GM19455 (cell line): ENCODE measurements around the gene TEX13B.

Experiments
- ATAC-seq: cut with Tn5 transposase; IDR thresholded peaks from one replicate; pipeline ENCODE4 v1.9.1; 2021; ENCODE audit not compliant: unreplicated experiment

Gene TEX13B

DNA sequence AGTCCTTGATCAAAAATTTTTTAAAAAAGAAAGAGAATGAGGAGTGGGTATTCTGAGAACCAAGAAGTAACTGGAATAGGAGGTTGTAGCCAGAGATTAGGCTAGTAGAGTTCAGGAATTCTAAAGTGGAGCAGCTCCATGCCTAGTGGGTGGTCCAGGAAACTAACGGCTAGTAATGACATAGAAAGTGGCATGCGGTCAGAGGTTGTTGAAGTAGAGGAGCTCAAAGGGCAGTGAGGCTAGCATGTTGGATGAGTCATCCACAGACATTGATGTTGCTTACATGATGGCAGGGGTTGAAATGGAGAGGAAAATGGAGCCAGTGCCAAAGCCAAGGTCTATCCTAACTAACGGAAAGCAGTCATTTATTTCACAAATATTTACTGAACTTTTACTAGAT is 42.1 kb downstream of the TEX13B start:
- ATAC-seq, result no peak

DNA sequence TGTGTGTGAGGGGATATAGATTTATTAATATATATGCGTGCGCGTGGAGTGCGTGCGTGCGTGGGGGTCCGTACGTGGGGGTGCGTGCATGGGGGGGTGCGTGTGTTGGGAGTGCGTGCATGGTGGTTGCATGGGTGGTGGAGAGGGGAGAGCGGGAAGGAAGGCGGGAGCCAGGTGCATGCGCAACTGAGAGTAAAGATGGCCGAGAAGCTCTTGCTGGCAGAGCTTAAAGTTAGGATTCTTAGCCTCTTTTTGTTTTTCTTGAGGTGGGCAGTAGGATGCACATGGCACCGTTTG is 45.8 kb downstream of the TEX13B start:
- no peak for ATAC-seq

GRCh38 chrX:107935664-107936433 is 46.3 kb downstream of the TEX13B start:
- ATAC-seq, result no peak

GRCh38 chrX:107935200-107935599 is 47.0 kb downstream of the TEX13B start:
- ATAC-seq, result no peak

- no peak for ATAC-seq
Observed at GRCh38 chrX:107934262-107934661, 47.9 kb downstream of the TEX13B start.
